GM12891 (cell line): ENCODE measurements around the gene PGAM5. TPM values are rescaled to one million over a fixed set of nuclear protein-coding genes. Genes with fewer than 3 reads are reported as not detected.

ENCODE experiments used
- DNase-seq: peaks from one replicate; pipeline ENCODE4 v3.0.0; 2011; ENCODE audit warnings: low spot score; ENCODE audit not compliant: insufficient read length
- FAIRE-seq: peaks from 2 replicates; lab custom pipeline; 2011; peaks lifted over from hg19 to GRCh38; lab: Jason Lieb, UNC
- PAX5 ChIP-seq: IDR thresholded peaks from 2 replicates; pipeline ENCODE4 v1.6.1; 2011; ENCODE audit warnings: low read length, moderate library complexity, mild to moderate bottlenecking; ENCODE audit not compliant: insufficient read depth, severe bottlenecking
- POLR2A ChIP-seq: IDR thresholded peaks from 2 replicates; pipeline ENCODE4 v1.6.1; 2011; ENCODE audit warnings: low read depth, low read length, control low read depth
- POLR2AphosphoS5 ChIP-seq: IDR thresholded peaks from 2 replicates; pipeline ENCODE4 v1.6.1; 2011; ENCODE audit warnings: low read depth, low read length, control low read depth
- POU2F2 ChIP-seq: IDR thresholded peaks from 2 replicates; pipeline ENCODE4 v1.6.1; 2011; ENCODE audit warnings: low read depth, mild to moderate bottlenecking, control low read depth, low read length, moderate library complexity
- SPI1 ChIP-seq: IDR thresholded peaks from 2 replicates; pipeline ENCODE4 v1.6.1; 2011; ENCODE audit warnings: low read depth, low read length, control low read depth
- TAF1 ChIP-seq: IDR thresholded peaks from 2 replicates; pipeline ENCODE4 v1.6.1; 2011; ENCODE audit warnings: low read depth, low read length, control low read depth
- polyA plus RNA-seq: library from polyadenylated mRNA; unstranded; fragments of >200 nt; gene quantifications from one replicate; pipeline ENCODE4 v1.2.1, GENCODE V29; 2012; ENCODE audit warnings: low read depth, missing spikeins, inconsistent platforms; ENCODE audit not compliant: missing spikeins

Gene PGAM5
- polyA plus RNA-seq: 19.8 TPM

GRCh38 chr12:132710405-132711079 is at the start of gene PGAM5:
Gene PGAM5 (plus strand): TSS chr12:132710842. CDS start chr12:132710877, 35 bp downstream.
- FAIRE-seq (peak; percentile 99), DNase-seq (peak; percentile 94)
- TF ChIP-seq POLR2A (peak; percentile 79), POLR2AphosphoS5 (peak; percentile 79), SPI1 (peak; percentile 53; the same call in 1 of the 2 replicates), POU2F2 (no peak; the same call in 1 of the 2 replicates), PAX5 (peak; percentile 89), TAF1 (no peak)

DNA sequence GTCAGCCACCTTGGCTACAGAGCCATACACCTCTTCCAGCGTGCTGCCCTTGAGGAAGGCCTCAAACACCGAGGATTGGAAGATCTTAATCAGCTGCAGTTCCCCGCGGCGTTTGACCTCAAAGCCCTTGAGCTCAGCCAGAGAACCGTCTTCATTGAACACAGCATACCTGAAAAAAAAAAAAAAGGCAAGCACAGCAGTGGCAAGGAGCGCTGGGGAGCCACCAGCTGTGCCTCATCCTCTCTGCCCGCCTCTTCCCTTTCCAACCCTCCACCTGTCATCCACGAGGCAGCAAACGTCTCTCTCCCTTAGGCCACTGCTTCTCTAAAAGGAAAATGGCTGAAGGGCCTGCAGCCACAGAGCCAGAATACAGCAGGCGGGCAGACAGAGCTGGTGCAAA is 49.6 kb upstream of the PGAM5 start:
- TF ChIP-seq POLR2AphosphoS5: no peak
- no peak for DNase-seq
- no peak for FAIRE-seq

GRCh38 chr12:132661972-132662371 is 48.7 kb upstream of the PGAM5 start:
- FAIRE-seq: no peak
- no peak for DNase-seq
- no peak for TF ChIP-seq TAF1
- no peak for TF ChIP-seq POLR2AphosphoS5
- TF ChIP-seq SPI1: no peak
- TF ChIP-seq POLR2A: no peak
- no peak for TF ChIP-seq POU2F2
- no peak for TF ChIP-seq PAX5

- FAIRE-seq: no peak
- DNase-seq: no peak
- TF ChIP-seq TAF1 (no peak), SPI1 (no peak), POLR2AphosphoS5 (no peak), POLR2A (no peak), PAX5 (no peak), POU2F2 (no peak)
These were observed 47.5 kb upstream of the PGAM5 start for GRCh38 chr12:132662901-132663755.

GRCh38 chr12:132664206-132665148 is 46.2 kb upstream of the PGAM5 start:
- no peak for FAIRE-seq
- no peak for DNase-seq
- no peak for TF ChIP-seq POU2F2
- TF ChIP-seq SPI1: no peak
- TF ChIP-seq POLR2AphosphoS5: no peak; the same call in 1 of the 2 replicates
- TF ChIP-seq POLR2A: no peak
- TF ChIP-seq PAX5: no peak

- no peak for TF ChIP-seq PAX5
- TF ChIP-seq POLR2AphosphoS5: no peak
- TF ChIP-seq POLR2A: no peak
- TF ChIP-seq TAF1: no peak
- TF ChIP-seq SPI1: no peak
- TF ChIP-seq POU2F2: no peak
- FAIRE-seq (no peak), DNase-seq (no peak)
These were observed 45.5 kb upstream of the PGAM5 start for GRCh38 chr12:132665149-132665491.

DNA sequence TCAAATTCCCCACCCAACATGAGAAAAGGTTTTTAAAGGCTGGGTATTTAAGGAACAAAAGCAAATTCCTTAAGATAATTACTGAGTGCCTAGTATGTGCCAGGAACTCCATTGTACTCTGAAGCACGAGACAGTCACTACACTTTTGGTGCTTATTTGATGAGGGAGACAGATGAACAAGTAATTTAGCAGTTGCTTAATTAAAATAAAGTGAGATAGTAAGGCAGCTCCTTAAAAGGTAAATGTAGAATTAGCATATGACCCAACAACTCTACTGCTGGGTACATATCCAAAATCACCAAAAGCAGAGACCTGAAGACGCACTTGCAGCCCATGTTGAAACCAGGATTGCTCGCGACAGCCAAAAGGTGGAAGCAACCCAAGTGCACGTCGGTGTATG is 44.8 kb upstream of the PGAM5 start:
- no peak for FAIRE-seq
- no peak for DNase-seq
- TF ChIP-seq POLR2A: no peak
- TF ChIP-seq TAF1: no peak
- TF ChIP-seq PAX5: no peak
- TF ChIP-seq POLR2AphosphoS5: no peak
- no peak for TF ChIP-seq POU2F2
- TF ChIP-seq SPI1: no peak

DNA sequence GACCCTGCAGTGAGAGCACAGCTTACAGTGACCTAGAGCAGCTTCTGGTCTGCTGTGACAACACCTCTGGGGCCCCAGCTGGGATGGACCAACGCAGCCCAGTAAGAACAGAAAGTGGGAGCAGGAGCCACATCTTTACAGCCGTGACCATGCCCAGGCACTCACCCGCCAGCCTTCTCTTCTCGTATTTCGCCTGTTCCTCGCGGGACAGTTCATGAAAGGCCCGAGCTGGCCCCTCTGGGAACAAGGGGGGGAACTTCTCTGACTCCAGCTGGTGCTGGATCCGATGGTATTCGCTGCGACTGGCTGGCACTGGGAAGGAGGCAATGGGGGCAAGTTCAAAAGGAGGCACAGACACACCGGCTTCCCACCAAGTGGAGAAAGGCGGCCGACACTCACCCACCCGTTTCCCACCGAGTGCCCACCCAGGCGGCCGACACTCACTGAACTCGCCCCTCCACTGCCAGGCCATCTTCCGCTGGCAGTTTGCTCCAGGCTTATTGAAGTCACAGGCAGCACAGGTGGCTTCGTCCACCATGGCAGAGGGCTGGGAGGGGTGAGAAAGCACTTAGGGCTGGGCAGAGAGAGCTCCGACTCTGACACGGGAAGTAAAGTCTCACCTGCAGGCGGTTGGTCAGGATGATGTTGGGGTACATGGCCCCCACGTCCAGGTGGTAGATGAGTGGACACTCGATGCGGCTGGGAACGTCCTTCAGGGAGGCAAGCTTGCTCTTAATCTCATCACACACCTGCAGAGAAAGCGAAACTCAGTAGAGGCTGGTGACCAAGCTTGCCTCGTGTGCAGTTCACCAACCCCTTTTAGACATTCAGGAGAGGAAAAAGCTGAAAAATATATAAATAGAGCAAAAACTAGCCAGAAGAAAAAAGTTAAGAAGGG is 42.2 kb upstream of the PGAM5 start:
- FAIRE-seq (no peak), DNase-seq (no peak)
- TF ChIP-seq POLR2A (no peak), POU2F2 (no peak), POLR2AphosphoS5 (no peak), SPI1 (no peak), TAF1 (no peak), PAX5 (no peak)
